ENCODE measurements around the gene RNF26.

DNA sequence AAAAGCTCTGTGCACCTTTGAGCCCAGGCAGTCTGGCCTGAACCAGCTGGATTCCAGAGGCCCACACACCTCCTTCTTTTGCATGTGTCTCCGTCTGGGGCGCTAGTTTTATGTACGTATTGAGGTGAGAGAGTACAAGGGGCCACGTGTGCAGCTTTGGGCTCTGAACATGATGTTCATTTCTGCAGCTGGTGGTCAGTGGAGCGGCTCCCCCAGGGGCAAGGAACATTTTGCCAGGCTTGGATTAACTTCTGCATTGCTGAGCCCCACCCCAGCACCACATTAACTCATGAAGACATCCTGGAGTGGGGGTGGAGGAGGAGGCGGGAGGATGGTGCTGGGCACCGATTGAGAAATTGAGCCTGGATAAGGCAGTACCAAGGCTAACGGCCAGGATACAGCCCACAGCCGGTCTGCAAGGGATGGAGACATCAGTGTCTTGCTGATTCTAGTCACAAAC, 33.4 kb downstream of the RNF26 start:
- TF ChIP-seq, protein P1, sequence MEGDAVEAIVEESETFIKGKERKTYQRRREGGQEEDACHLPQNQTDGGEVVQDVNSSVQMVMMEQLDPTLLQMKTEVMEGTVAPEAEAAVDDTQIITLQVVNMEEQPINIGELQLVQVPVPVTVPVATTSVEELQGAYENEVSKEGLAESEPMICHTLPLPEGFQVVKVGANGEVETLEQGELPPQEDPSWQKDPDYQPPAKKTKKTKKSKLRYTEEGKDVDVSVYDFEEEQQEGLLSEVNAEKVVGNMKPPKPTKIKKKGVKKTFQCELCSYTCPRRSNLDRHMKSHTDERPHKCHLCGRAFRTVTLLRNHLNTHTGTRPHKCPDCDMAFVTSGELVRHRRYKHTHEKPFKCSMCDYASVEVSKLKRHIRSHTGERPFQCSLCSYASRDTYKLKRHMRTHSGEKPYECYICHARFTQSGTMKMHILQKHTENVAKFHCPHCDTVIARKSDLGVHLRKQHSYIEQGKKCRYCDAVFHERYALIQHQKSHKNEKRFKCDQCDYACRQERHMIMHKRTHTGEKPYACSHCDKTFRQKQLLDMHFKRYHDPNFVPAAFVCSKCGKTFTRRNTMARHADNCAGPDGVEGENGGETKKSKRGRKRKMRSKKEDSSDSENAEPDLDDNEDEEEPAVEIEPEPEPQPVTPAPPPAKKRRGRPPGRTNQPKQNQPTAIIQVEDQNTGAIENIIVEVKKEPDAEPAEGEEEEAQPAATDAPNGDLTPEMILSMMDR (IDR thresholded peaks at IDR 0.05; ENCODE audit: extremely low read depth in 1 of 2, insufficient read depth in 1 of 2, low read depth in 1 of 2, low read length in 2 of 2) = no peak
- no peak for TF ChIP-seq POLR2AphosphoS5 (IDR thresholded peaks at IDR 0.05; ENCODE audit: insufficient read depth, low read depth, low read length)
- TF ChIP-seq FOS (IDR thresholded peaks at IDR 0.05; ENCODE audit: borderline replicate concordance, insufficient read depth, low read length) = no peak
- no peak for TF ChIP-seq POLR2A (IDR thresholded peaks at IDR 0.05; ENCODE audit: low read depth, low read length)
- TF ChIP-seq JUN (IDR thresholded peaks at IDR 0.05; ENCODE audit: borderline replicate concordance, insufficient read depth, insufficient read length, low read depth) = no peak
- no peak for TF ChIP-seq EZH2 (IDR thresholded peaks at IDR 0.05; ENCODE audit: borderline replicate concordance, low read depth, low read length, severe bottlenecking)
- TF ChIP-seq GATA2 (IDR thresholded peaks at IDR 0.05; ENCODE audit: insufficient read depth, insufficient read length, low read depth, low read length) = no peak
- TF ChIP-seq MYC (IDR thresholded peaks at IDR 0.05; ENCODE audit: low read depth, low read length) = no peak
